NCI-H2171 treated with DMSO at 0.1 percent for 48 hours (cell line): ENCODE data around the gene CHMP4B.

Source experiments
- DNase-seq: peaks from one replicate; lab custom pipeline; 2025; lab: John Stamatoyannopoulos, UW

The CHMP4B gene

DNA sequence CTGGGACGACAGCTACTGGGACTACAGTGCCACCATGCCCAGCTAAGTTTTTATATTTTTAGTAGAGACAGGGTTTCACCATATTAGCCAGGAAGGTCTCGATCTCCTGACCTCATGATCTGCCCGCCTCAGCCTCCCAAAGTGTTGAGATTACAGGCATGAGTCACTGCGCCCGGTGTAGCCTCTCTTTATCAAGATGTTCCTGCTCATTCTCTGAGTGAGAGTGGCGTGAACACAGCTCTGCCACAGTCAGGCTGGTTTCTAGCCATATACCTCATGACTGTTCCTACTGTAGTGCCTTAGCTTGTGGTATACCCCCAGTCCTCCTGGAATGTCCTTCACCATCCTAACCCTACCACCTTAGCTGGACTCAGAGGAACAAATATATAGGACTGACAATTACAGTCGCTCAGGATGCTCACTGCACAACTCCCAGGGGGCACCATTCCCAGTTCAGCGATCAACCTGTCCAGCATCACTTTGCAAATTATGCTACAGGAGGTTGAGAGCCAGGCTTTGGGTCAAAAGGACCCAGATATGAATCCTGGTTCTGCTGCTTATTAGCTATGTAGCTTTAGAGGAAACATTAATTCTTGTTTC, 86.3 kb downstream of the CHMP4B start:
- DNase-seq, result no peak

DNA sequence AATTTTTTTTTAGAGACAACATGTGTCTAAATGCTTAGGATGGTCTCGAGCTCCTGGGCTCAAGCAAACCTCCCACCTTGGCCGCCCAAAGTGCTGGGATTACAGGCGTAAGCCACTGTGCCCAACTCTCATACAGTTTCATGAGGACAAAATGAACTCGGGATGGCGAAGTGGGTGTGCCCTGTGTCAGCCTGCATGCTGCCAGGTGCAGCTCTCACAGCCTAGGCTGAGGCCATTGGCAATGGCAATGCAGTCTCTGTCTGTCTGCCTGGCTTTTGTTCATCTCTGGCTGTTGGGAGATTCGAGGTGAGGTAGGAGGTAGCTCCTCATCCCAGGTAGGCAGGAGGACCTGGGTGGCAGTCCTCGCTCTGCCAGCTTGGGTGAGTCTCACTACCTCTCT, 88.0 kb downstream of the CHMP4B start:
- no peak for DNase-seq

DNA sequence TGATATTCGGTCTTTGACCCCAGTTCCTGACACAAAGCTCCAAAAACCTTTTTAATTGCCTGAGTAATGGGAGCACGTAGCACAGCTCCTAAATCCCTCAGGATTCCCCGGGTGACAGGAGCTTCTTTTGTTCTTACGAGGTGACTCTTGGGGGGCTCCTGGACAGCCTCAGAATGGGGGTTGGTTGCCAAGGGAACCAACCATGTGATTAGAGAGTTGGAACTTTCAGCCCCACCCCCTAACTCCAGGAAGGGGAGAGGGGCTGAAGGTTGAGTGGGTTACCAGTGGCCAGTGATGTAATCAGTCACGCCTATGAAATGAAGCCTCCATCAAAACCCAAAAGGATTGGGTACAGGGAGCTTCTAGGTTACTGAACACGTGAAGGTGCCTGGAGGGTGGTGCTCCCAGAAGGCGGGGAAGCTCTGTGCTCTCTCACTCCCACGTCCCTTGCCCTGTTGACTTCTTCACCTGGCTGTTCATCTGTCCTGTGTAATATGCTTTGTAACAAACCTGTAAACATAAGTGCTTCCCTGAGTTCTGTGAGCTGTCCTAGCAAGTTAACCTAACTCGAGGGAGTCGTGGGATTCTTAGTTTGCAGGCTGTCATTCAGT, 89.5 kb downstream of the CHMP4B start:
- DNase-seq, result no peak

DNA sequence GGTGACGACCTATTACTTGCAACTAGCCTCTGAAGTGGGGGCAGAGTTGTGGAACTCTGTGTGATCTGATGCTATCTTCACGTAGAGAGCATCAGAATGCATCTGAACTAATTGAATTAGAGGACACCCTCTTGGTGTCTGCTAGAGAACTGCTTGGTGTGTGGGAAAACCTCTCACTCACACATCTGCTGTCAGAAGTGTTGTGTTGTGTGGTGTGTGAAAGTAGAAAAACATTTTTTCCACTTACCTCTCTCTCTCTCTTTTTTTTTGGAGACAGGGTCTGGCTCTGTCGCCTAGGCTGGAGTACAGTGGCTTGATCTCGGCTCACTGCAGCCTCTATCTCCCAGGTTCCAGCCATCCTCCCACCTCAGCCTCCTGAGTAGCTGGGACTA, 90.0 kb downstream of the CHMP4B start:
- DNase-seq, result no peak

DNA sequence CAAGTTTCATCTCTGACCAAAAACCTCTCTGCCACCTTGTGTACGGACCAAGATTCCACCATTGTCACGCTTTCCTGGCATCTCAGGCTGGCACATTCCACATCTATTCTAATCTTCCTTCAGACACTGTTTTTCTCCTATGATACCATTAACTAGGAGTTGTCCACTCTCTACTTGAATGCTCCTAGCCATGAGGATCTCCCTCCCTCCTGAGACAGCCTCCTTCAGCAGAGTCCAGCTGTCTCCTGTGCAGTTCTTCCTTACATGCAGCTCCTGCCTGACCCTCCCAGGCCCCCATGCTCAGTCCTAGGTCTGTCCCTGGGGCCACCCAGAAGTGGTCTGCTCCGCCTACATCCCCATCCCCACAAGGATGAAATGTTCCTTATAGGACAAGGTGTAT, 90.9 kb downstream of the CHMP4B start:
- DNase-seq, result no peak
